ENCODE results near the gene STAMBP. TPM values are rescaled to one million over a fixed set of nuclear protein-coding genes. Genes with fewer than 3 reads are reported as not detected.
"Not testable (repeated sequence)": the region's sequence is repeated elsewhere in the genome, so short reads cannot be mapped to it uniquely, and the experiment has no call there.

STAMBP gene
- total RNA-seq (10 to 100 TPM; 22.6 to 84.9 (median 50.4) TPM), polyA plus RNA-seq (10 to 100 TPM; 28.0 to 34.1 (median 32.2) TPM)
- long read RNA-seq, donor 1, full-length matches to known transcripts: 3 of 3 reads
- long read RNA-seq, donor 1, partial matches to known transcripts: 0 of 3 reads
- long read RNA-seq, donor 1, other reads (novel, unspliced or antisense): 0 of 3 reads
- long read RNA-seq, donor 2, full-length matches to known transcripts: 3 of 3 reads
- long read RNA-seq, donor 2, partial matches to known transcripts: 0 of 3 reads
- long read RNA-seq, donor 2, other reads (novel, unspliced or antisense): 0 of 3 reads
- long read RNA-seq, donor 3, full-length matches to known transcripts: 1 of 1 reads
- long read RNA-seq, donor 3, partial matches to known transcripts: 0 of 1 reads
- long read RNA-seq, donor 3, other reads (novel, unspliced or antisense): 0 of 1 reads
- long read RNA-seq, donor 4: 0 reads
- long read RNA-seq, donor 5, full-length matches to known transcripts: 3 of 3 reads
- long read RNA-seq, donor 5, partial matches to known transcripts: 0 of 3 reads
- long read RNA-seq, donor 5, other reads (novel, unspliced or antisense): 0 of 3 reads
- long read RNA-seq, donor 6: 0 reads
- long read RNA-seq, donor 7, full-length matches to known transcripts: 1 of 1 reads
- long read RNA-seq, donor 7, partial matches to known transcripts: 0 of 1 reads
- long read RNA-seq, donor 7, other reads (novel, unspliced or antisense): 0 of 1 reads
- long read RNA-seq, donor 8, full-length matches to known transcripts: 3 of 3 reads
- long read RNA-seq, donor 8, partial matches to known transcripts: 0 of 3 reads
- long read RNA-seq, donor 8, other reads (novel, unspliced or antisense): 0 of 3 reads
- long read RNA-seq, donor 9, full-length matches to known transcripts: 2 of 2 reads
- long read RNA-seq, donor 9, partial matches to known transcripts: 0 of 2 reads
- long read RNA-seq, donor 9, other reads (novel, unspliced or antisense): 0 of 2 reads
- long read RNA-seq, donor 10, full-length matches to known transcripts: 3 of 3 reads
- long read RNA-seq, donor 10, partial matches to known transcripts: 0 of 3 reads
- long read RNA-seq, donor 10, other reads (novel, unspliced or antisense): 0 of 3 reads

DNA sequence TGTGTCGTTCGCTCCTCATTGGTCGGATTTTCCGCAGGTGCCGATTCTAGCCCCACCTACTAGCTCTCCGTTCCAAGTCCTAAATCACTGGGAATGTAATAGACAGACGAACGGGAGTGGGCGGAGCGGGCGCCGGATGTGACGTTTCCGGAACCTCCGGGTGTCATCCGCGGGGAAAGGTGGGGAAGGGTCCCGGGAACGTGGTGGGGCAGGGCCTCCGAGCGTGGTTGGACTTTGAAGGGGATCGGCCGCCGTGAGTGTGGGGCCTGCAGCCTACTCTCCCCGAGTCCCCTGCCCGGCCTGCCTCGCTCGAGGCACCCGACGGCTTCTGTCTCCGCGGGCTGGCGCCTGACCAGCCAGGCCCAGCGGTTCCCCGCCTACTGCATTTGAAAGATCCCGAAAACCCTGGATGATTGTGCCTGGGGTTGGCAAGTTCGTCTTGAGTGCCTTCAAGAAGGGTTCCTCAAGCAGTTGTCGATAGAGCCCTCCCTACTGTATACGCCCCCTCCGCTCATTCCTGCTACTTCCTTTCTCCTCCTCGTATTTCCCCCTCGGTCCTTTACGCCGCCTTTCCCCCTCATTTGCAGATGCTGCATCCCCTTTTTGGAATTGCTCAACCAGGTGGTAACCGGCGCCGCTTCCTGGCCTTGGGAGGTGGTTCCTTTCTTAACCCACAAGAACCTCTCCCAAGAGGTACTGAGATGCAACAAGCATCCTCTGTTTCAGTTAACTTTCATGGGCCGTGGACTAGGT, at the start of gene STAMBP:
STAMBP (plus strand) TSS at position 144 of the 753 bp plus-strand sequence. CDS start 1,896 bp downstream, outside the sequence.
- WGBS, 5 donors: 0% methylated on average over 26 to 48 of the region's 48 CpGs
- Histone ChIP-seq H3K27ac (peak within 1 kb of the TSS; percentile 93 to 96 (median 95)), H3K4me3 (peak within 1 kb of the TSS; percentile 67 to 81 (median 71)), H3K9me3 (no peaks in the 10 kb centered on the region), H3K36me3 (peaks cover 0 to 32% (median 25%) of the 10 kb centered on the region in 4 donors), H3K4me1 (peaks cover 6 to 43% (median 29%) of the 10 kb centered on the region in 4 donors), H3K27me3 (no peaks in the 10 kb centered on the region)
- TF ChIP-seq POLR2A (IDR thresholded peaks at IDR 0.05): no peak
- peak; percentile 69 to 89 (median 70) for TF ChIP-seq POLR2AphosphoS5 (IDR thresholded peaks at IDR 0.05)
- TF ChIP-seq, protein P1, sequence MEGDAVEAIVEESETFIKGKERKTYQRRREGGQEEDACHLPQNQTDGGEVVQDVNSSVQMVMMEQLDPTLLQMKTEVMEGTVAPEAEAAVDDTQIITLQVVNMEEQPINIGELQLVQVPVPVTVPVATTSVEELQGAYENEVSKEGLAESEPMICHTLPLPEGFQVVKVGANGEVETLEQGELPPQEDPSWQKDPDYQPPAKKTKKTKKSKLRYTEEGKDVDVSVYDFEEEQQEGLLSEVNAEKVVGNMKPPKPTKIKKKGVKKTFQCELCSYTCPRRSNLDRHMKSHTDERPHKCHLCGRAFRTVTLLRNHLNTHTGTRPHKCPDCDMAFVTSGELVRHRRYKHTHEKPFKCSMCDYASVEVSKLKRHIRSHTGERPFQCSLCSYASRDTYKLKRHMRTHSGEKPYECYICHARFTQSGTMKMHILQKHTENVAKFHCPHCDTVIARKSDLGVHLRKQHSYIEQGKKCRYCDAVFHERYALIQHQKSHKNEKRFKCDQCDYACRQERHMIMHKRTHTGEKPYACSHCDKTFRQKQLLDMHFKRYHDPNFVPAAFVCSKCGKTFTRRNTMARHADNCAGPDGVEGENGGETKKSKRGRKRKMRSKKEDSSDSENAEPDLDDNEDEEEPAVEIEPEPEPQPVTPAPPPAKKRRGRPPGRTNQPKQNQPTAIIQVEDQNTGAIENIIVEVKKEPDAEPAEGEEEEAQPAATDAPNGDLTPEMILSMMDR (IDR thresholded peaks at IDR 0.05): no peak
- intact Hi-C loops (cut with DNase I; ENCODE audit: low total_unique reads): loop anchor here (10.0 kb wide), 2 partner anchors 316 to 506 kb away; partner anchors contain the start of gene BOLA3
- DNase-seq: peak; percentile 98 to 99

DNA sequence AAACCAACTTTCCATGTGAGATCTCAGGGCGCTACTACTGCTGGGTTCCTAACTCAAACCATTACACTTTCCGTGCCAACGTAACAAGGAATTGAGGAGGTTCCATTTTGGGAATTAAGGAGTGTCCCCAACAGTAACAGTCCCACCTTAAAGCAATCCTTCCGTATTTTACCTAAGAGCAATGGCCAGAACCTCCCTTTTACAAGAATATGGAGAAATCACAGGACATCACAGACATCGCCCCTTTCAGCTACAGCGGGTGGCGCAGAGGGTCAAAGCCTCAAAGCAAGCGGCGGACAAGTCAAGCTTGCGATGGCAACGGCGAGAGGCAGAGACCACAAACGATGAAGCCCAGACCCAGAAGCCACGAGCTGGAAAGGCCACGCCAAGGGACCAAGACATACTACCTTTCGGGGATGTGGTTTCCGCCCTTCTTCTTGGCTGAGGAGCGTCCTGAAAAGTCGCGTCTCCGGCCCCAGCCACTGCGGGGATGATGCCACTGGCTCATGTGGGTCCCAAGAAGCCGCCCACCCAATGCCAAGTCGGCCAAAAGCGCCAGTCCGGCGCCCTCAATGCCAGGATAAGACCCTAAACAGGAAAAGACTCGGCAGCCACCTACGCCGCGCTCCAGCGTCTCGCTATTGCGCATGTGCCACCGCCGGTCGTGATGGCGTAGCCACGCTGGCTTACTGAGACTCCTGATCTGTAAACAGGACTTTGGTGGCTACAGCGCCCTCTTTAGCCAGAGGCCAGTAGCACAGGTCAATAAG, 49.1 kb upstream of the STAMBP start, which contains the start of gene DUSP11:
DUSP11 (minus strand) TSS at position 637 of the 770 bp plus-strand sequence; CDS start at position 508, 129 bp downstream.
- 0 to 1% (median 0%) methylated on average over 35 to 40 of the region's 40 CpGs for WGBS, 5 donors
- DNase-seq: peak; percentile 98
- TF ChIP-seq POLR2AphosphoS5 (IDR thresholded peaks at IDR 0.05) (peak; percentile 92 to 96 (median 92)), POLR2A (IDR thresholded peaks at IDR 0.05) (peak in 2 of 4 donors; percentile 61 to 74), EP300 (IDR thresholded peaks at IDR 0.05) (no peak)
- TF ChIP-seq, protein P1 (IDR thresholded peaks at IDR 0.05): peak in 5 of 7 experiments; percentile 79 to 95 (median 82)
- Histone ChIP-seq H3K4me1 (peaks cover 10 to 35% (median 20%) of the 10 kb centered on the region in 4 donors), H3K4me3 (peak within 1 kb of the TSS; percentile 79 to 91 (median 86)), H3K27me3 (no peaks in the 10 kb centered on the region), H3K36me3 (peaks cover 13 to 33% (median 30%) of the 10 kb centered on the region in 4 donors), H3K9me3 (no peaks in the 10 kb centered on the region), H3K27ac (peak within 1 kb of the TSS; percentile 68 to 94 (median 93))
- intact Hi-C loops (cut with DNase I; ENCODE audit: low total_unique reads): no loop called here

- no peaks in the 10 kb centered on the region for H3K9me3 ChIP-seq
- TF ChIP-seq, protein P1 (IDR thresholded peaks at IDR 0.05): no peak
- no peak for TF ChIP-seq EP300 (IDR thresholded peaks at IDR 0.05)
- TF ChIP-seq POLR2AphosphoS5 (IDR thresholded peaks at IDR 0.05): no peak
- TF ChIP-seq POLR2A (IDR thresholded peaks at IDR 0.05): no peak
- peak overlapping the region; percentile 79 to 91 (median 86) for H3K4me3 ChIP-seq
- peaks cover 13 to 27% (median 25%) of the 10 kb centered on the region in 4 donors for H3K36me3 ChIP-seq
- no peak for DNase-seq
- WGBS, 5 donors: 3 to 6% (median 4%) methylated on average over 7 of the region's 7 CpGs
- peaks cover 10 to 35% (median 20%) of the 10 kb centered on the region in 4 donors for H3K4me1 ChIP-seq
- no peaks in the 10 kb centered on the region for H3K27me3 ChIP-seq
- intact Hi-C loops (cut with DNase I; ENCODE audit: low total_unique reads): no loop called here
- peak overlapping the region in 3 of 5 donors; percentile 91 to 94 (median 93) for H3K27ac ChIP-seq
Observed at GRCh38 chr2:73780237-73780582, 48.6 kb upstream of the STAMBP start.

- intact Hi-C loops (cut with DNase I; ENCODE audit: low total_unique reads): not testable (repeated sequence)
Observed at GRCh38 chr2:73783402-73783801, 45.4 kb upstream of the STAMBP start.

DNA sequence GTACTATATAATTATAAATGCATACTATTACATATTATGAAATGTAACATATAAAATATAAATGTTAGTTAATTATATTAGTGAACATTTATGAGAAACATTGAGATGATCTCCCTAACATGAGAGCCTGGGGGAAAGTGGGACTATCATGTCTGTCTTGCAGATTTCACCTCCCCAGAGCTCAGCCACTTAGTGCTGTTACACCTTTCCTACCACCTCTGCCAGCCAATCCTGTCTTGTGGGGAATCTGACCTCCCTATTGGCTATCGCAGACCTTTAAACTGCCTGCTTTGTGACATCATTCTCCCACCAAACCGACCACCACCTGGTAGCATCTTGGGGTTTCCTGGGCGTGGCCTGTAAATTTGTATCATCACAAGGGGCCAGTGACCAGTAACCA, 44.9 kb upstream of the STAMBP start, which contains the start of gene C2orf78:
C2orf78 (plus strand) TSS at position 301 of the 400 bp plus-strand sequence. CDS start 127 bp downstream, outside the sequence.
- H3K27ac ChIP-seq; H3K9me3 ChIP-seq; H3K4me3 ChIP-seq; H3K36me3 ChIP-seq; intact Hi-C loops (cut with DNase I; ENCODE audit: low total_unique reads); DNase-seq; H3K27me3 ChIP-seq: not testable (repeated sequence)
- 38 to 56% (median 47%) methylated on average over 2 to 3 of the region's 3 CpGs; no CpG with 5 or more reads in 2 of the 5 donors for WGBS, 5 donors
- peaks cover 1 to 11% (median 3%) of the 10 kb centered on the region in 4 donors for H3K4me1 ChIP-seq

More at GRCh38 chr2:73783402-73783801, 45.4 kb upstream of the STAMBP start:
- not testable (repeated sequence) for H3K27me3 ChIP-seq, DNase-seq, H3K27ac ChIP-seq, H3K4me3 ChIP-seq, H3K9me3 ChIP-seq, H3K36me3 ChIP-seq
- peaks cover 6 to 16% (median 8%) of the 10 kb centered on the region in 4 donors for H3K4me1 ChIP-seq
- 79 to 86% (median 81%) methylated on average over 15 of the region's 15 CpGs for WGBS, 5 donors
